ENCODE results near the gene MYG1. TPM values are rescaled to one million over a fixed set of nuclear protein-coding genes. Genes with fewer than 3 reads are reported as not detected.

MYG1 gene
- polyA plus RNA-seq, 4 donors: 42.4 to 87.0 (median 66.9) TPM

GRCh38 chr12:53333845-53334244, 34.4 kb downstream of the MYG1 start:
- H3K9me3 ChIP-seq (ENCODE audit: control insufficient read depth in 2 of 2, insufficient read depth in 1 of 2, low read depth in 1 of 2, low read length in 1 of 2): no peaks in the 10 kb centered on the region
- H3K36me3 ChIP-seq (ENCODE audit: control insufficient read depth in 3 of 3, insufficient read depth in 2 of 3, low read depth in 1 of 3, low read length in 3 of 3): no peaks in the 10 kb centered on the region
- WGBS, 3 donors: 65 to 70% (median 66%) methylated on average over 7 of the region's 7 CpGs
- H3K27ac ChIP-seq (ENCODE audit: low read depth in 1 of 3, low read length in 2 of 3): no peak overlapping the region
- DNase-seq (no peak), FAIRE-seq (no peak)
- no peak overlapping the region for H3K4me3 ChIP-seq (ENCODE audit: low read depth in 1 of 3, low read length in 3 of 3)
- peaks cover 0 to 59% (median 13%) of the 10 kb centered on the region in 3 donors for H3K27me3 ChIP-seq (ENCODE audit: control insufficient read depth in 3 of 3, insufficient read depth in 3 of 3, low read length in 3 of 3)
- H3K4me1 ChIP-seq (ENCODE audit: control insufficient read depth in 3 of 3, insufficient read depth in 2 of 3, low read depth in 1 of 3, low read length in 2 of 3): no peaks in the 10 kb centered on the region

GRCh38 chr12:53334822-53335221, 35.3 kb downstream of the MYG1 start:
- Histone ChIP-seq H3K9me3 (ENCODE audit: control insufficient read depth in 2 of 2, insufficient read depth in 1 of 2, low read depth in 1 of 2, low read length in 1 of 2) (no peaks in the 10 kb centered on the region), H3K4me1 (ENCODE audit: control insufficient read depth in 3 of 3, insufficient read depth in 2 of 3, low read depth in 1 of 3, low read length in 2 of 3) (no peaks in the 10 kb centered on the region), H3K4me3 (ENCODE audit: low read depth in 1 of 3, low read length in 3 of 3) (no peak overlapping the region), H3K27ac (ENCODE audit: low read depth in 1 of 3, low read length in 2 of 3) (no peak overlapping the region), H3K36me3 (ENCODE audit: control insufficient read depth in 3 of 3, insufficient read depth in 2 of 3, low read depth in 1 of 3, low read length in 3 of 3) (no peaks in the 10 kb centered on the region), H3K27me3 (ENCODE audit: control insufficient read depth in 3 of 3, insufficient read depth in 3 of 3, low read length in 3 of 3) (peaks cover 0 to 64% (median 13%) of the 10 kb centered on the region in 3 donors)
- FAIRE-seq (no peak), DNase-seq (no peak)
- WGBS, 3 donors: 82 to 87% (median 86%) methylated on average over 8 of the region's 8 CpGs

DNA sequence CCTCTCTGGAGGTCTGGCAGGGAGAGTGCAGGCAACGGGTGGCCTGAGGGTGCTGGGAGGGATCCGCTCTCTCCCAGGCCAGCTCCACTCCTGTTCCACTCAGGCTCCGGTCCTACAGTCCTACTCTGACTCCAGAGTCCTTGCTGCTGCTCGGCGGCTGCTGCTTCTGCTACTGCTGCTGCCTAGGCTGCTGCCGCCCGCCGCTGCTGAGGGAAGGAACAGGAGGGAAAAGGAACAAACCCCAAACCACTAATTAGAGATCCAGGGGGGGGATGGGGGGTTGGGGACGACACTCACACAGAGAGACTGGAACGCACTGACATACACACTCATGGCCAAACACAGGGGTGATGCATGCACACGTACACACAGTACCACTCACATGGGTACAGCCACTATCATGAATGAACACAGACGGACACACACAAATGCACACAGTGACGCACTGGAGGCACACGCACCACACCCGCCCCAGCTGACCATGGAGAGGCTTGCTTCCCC, 36.7 kb downstream of the MYG1 start, which contains the start of gene SP7:
TSS of gene SP7 (minus strand) at position 174 of the 501 bp plus-strand sequence. CDS start 708 bp downstream, outside the sequence.
- Histone ChIP-seq H3K36me3 (ENCODE audit: control insufficient read depth in 3 of 3, insufficient read depth in 2 of 3, low read depth in 1 of 3, low read length in 3 of 3) (no peaks in the 10 kb centered on the region), H3K4me3 (ENCODE audit: low read depth in 1 of 3, low read length in 3 of 3) (no peak within 1 kb of the TSS), H3K27me3 (ENCODE audit: control insufficient read depth in 3 of 3, insufficient read depth in 3 of 3, low read length in 3 of 3) (peaks cover 0 to 62% (median 13%) of the 10 kb centered on the region in 3 donors), H3K27ac (ENCODE audit: low read depth in 1 of 3, low read length in 2 of 3) (no peak within 1 kb of the TSS), H3K9me3 (ENCODE audit: control insufficient read depth in 2 of 2, insufficient read depth in 1 of 2, low read depth in 1 of 2, low read length in 1 of 2) (no peaks in the 10 kb centered on the region), H3K4me1 (ENCODE audit: control insufficient read depth in 3 of 3, insufficient read depth in 2 of 3, low read depth in 1 of 3, low read length in 2 of 3) (no peaks in the 10 kb centered on the region)
- FAIRE-seq (no peak), DNase-seq (no peak)
- WGBS, 3 donors: 46 to 57% (median 47%) methylated on average over 13 to 15 of the region's 15 CpGs

DNA sequence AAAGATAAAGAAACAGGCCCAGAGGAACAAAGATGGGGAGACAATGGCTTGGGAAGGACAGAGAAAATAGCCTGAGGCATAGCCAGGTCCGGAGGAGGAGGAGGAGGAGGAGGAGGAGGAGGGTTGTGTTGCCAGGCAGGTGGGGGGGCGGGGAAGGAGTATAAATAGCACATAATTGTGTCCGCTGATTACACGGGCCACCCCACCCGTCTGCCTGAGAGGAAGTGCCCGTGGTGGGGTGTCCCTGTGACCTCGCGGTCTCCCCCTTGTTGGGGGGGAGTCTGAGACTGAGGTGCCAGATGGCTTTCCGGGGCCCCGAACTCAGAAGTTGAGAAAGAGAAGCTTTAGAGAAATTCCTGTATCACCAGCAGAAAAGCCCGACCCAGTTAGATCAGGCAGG, 38.5 kb downstream of the MYG1 start:
- Histone ChIP-seq H3K36me3 (ENCODE audit: control insufficient read depth in 3 of 3, insufficient read depth in 2 of 3, low read depth in 1 of 3, low read length in 3 of 3) (no peaks in the 10 kb centered on the region), H3K4me3 (ENCODE audit: low read depth in 1 of 3, low read length in 3 of 3) (no peak overlapping the region), H3K27me3 (ENCODE audit: control insufficient read depth in 3 of 3, insufficient read depth in 3 of 3, low read length in 3 of 3) (peaks cover 0 to 50% (median 13%) of the 10 kb centered on the region in 3 donors), H3K4me1 (ENCODE audit: control insufficient read depth in 3 of 3, insufficient read depth in 2 of 3, low read depth in 1 of 3, low read length in 2 of 3) (no peaks in the 10 kb centered on the region), H3K27ac (ENCODE audit: low read depth in 1 of 3, low read length in 2 of 3) (no peak overlapping the region), H3K9me3 (ENCODE audit: control insufficient read depth in 2 of 2, insufficient read depth in 1 of 2, low read depth in 1 of 2, low read length in 1 of 2) (no peaks in the 10 kb centered on the region)
- DNase-seq (no peak), FAIRE-seq (no peak)
- WGBS, 3 donors: 24 to 30% (median 29%) methylated on average over 11 of the region's 11 CpGs

DNA sequence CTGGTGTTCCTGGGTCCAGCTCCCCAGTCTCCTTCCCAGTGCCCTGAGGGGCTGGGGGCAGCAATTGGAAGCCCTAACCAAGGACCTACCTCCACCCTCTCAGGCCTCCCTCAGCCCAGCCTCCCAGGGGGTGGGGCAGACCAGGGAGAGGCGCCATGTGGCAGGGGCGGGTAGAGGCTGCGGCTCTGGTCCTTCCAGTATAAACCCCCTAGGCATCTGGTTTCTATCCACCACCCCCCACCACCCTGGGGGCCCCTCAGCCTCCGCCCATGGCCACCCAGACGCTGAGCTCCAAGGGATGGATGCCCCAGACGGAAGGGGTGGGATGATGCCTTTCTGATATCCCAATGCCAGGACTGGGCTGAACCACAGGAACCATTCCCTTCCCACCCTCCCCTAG, 39.4 kb downstream of the MYG1 start:
- no peak overlapping the region for H3K27ac ChIP-seq (ENCODE audit: low read depth in 1 of 3, low read length in 2 of 3)
- no peak overlapping the region for H3K4me3 ChIP-seq (ENCODE audit: low read depth in 1 of 3, low read length in 3 of 3)
- FAIRE-seq (no peak), DNase-seq (no peak)
- no peaks in the 10 kb centered on the region for H3K9me3 ChIP-seq (ENCODE audit: control insufficient read depth in 2 of 2, insufficient read depth in 1 of 2, low read depth in 1 of 2, low read length in 1 of 2)
- H3K27me3 ChIP-seq (ENCODE audit: control insufficient read depth in 3 of 3, insufficient read depth in 3 of 3, low read length in 3 of 3): peaks cover 0 to 49% (median 13%) of the 10 kb centered on the region in 3 donors
- H3K36me3 ChIP-seq (ENCODE audit: control insufficient read depth in 3 of 3, insufficient read depth in 2 of 3, low read depth in 1 of 3, low read length in 3 of 3): no peaks in the 10 kb centered on the region
- no peaks in the 10 kb centered on the region for H3K4me1 ChIP-seq (ENCODE audit: control insufficient read depth in 3 of 3, insufficient read depth in 2 of 3, low read depth in 1 of 3, low read length in 2 of 3)
- WGBS, 3 donors: 37 to 52% (median 38%) methylated on average over 6 of the region's 6 CpGs

DNA sequence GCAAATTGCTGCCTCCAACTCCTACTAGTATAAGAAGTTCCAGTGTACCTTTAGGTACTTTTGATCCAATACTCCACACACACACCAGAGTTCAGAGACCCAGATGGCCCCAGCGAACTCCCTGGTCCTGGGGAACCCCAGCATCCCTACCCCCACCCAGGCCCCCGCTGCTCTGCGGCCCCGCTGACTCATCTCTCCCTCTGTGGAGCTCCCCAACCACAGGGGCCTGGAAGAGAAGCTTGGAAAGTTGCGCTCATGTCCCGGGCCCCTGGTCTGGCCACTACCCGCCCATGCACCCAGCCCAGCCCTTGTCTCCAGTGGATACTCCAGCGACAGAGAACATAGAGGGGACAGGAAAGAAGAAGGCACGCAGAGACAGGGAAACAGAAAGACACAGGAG, 40.9 kb downstream of the MYG1 start:
- 64 to 82% (median 78%) methylated on average over 9 of the region's 9 CpGs for WGBS, 3 donors
- H3K36me3 ChIP-seq (ENCODE audit: control insufficient read depth in 3 of 3, insufficient read depth in 2 of 3, low read depth in 1 of 3, low read length in 3 of 3): no peaks in the 10 kb centered on the region
- H3K27ac ChIP-seq (ENCODE audit: low read depth in 1 of 3, low read length in 2 of 3): no peak overlapping the region
- no peak for DNase-seq
- no peaks in the 10 kb centered on the region for H3K9me3 ChIP-seq (ENCODE audit: control insufficient read depth in 2 of 2, insufficient read depth in 1 of 2, low read depth in 1 of 2, low read length in 1 of 2)
- H3K4me1 ChIP-seq (ENCODE audit: control insufficient read depth in 3 of 3, insufficient read depth in 2 of 3, low read depth in 1 of 3, low read length in 2 of 3): peaks cover 0 to 6% (median 0%) of the 10 kb centered on the region in 3 donors
- H3K4me3 ChIP-seq (ENCODE audit: low read depth in 1 of 3, low read length in 3 of 3): no peak overlapping the region
- no peak for FAIRE-seq
- peaks cover 0 to 46% (median 11%) of the 10 kb centered on the region in 3 donors for H3K27me3 ChIP-seq (ENCODE audit: control insufficient read depth in 3 of 3, insufficient read depth in 3 of 3, low read length in 3 of 3)

- no peak overlapping the region for H3K4me3 ChIP-seq (ENCODE audit: low read depth in 1 of 3, low read length in 3 of 3)
- DNase-seq: no peak
- no peaks in the 10 kb centered on the region for H3K36me3 ChIP-seq (ENCODE audit: control insufficient read depth in 3 of 3, insufficient read depth in 2 of 3, low read depth in 1 of 3, low read length in 3 of 3)
- H3K27ac ChIP-seq (ENCODE audit: low read depth in 1 of 3, low read length in 2 of 3): no peak overlapping the region
- peaks cover 0 to 20% (median 3%) of the 10 kb centered on the region in 3 donors for H3K27me3 ChIP-seq (ENCODE audit: control insufficient read depth in 3 of 3, insufficient read depth in 3 of 3, low read length in 3 of 3)
- WGBS, 3 donors: 62 to 79% (median 67%) methylated on average over 3 of the region's 3 CpGs
- H3K9me3 ChIP-seq (ENCODE audit: control insufficient read depth in 2 of 2, insufficient read depth in 1 of 2, low read depth in 1 of 2, low read length in 1 of 2): no peaks in the 10 kb centered on the region
- FAIRE-seq: no peak
- H3K4me1 ChIP-seq (ENCODE audit: control insufficient read depth in 3 of 3, insufficient read depth in 2 of 3, low read depth in 1 of 3, low read length in 2 of 3): peaks cover 0 to 9% (median 0%) of the 10 kb centered on the region in 3 donors
These were observed 44.0 kb downstream of the MYG1 start for GRCh38 chr12:53343449-53343848.

DNA sequence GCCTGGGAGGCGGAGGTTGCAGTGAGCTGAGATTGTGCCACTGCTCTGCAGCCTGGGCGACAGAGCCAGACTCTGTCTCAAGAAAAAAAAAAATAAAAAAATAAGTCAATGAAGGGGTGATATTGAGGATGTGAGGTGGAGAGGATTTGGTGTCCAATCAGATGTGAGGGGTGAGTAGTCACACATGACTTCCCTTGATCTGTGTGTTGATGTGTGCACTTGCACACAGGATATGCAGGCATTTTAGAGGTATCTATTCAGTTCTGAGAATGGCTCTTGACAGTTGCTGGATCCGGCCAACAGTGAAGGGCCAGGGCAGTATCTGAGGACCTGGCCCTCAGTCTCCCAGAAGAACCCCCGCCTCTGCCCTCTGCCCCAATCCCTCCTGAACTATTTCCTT, 44.5 kb downstream of the MYG1 start:
- FAIRE-seq (no peak), DNase-seq (no peak)
- no peak overlapping the region for H3K27ac ChIP-seq (ENCODE audit: low read depth in 1 of 3, low read length in 2 of 3)
- H3K27me3 ChIP-seq (ENCODE audit: control insufficient read depth in 3 of 3, insufficient read depth in 3 of 3, low read length in 3 of 3): peaks cover 0 to 15% (median 0%) of the 10 kb centered on the region in 3 donors
- H3K4me3 ChIP-seq (ENCODE audit: low read depth in 1 of 3, low read length in 3 of 3): no peak overlapping the region
- peaks cover 0 to 9% (median 0%) of the 10 kb centered on the region in 3 donors for H3K4me1 ChIP-seq (ENCODE audit: control insufficient read depth in 3 of 3, insufficient read depth in 2 of 3, low read depth in 1 of 3, low read length in 2 of 3)
- 92 to 94% (median 93%) methylated on average over 4 of the region's 4 CpGs for WGBS, 3 donors
- no peaks in the 10 kb centered on the region for H3K36me3 ChIP-seq (ENCODE audit: control insufficient read depth in 3 of 3, insufficient read depth in 2 of 3, low read depth in 1 of 3, low read length in 3 of 3)
- no peaks in the 10 kb centered on the region for H3K9me3 ChIP-seq (ENCODE audit: control insufficient read depth in 2 of 2, insufficient read depth in 1 of 2, low read depth in 1 of 2, low read length in 1 of 2)

DNA sequence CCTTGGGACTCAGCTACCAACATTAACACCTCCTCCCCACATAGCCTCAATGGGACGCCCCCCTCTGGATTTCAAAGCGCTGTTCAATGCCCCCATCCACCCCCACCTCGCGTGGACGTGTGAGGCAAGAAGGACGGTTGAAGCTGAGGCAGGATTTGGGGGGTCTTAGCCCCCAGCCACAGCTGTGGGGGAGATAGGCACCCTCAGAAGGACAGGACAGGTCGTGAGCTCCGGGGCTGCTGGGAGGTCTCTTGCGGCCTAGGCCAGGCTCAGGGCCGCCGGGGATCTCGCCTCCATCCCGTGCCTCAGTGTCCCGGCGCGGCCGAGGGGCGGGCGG, 45.0 kb downstream of the MYG1 start:
- Histone ChIP-seq H3K27me3 (ENCODE audit: control insufficient read depth in 3 of 3, insufficient read depth in 3 of 3, low read length in 3 of 3) (peaks cover 0 to 12% (median 0%) of the 10 kb centered on the region in 3 donors), H3K27ac (ENCODE audit: low read depth in 1 of 3, low read length in 2 of 3) (peak overlapping the region in 1 of 3 donors; percentile 47), H3K4me1 (ENCODE audit: control insufficient read depth in 3 of 3, insufficient read depth in 2 of 3, low read depth in 1 of 3, low read length in 2 of 3) (peaks cover 0 to 9% (median 0%) of the 10 kb centered on the region in 3 donors), H3K4me3 (ENCODE audit: low read depth in 1 of 3, low read length in 3 of 3) (peak overlapping the region in 2 of 3 donors; percentile 57 to 72), H3K36me3 (ENCODE audit: control insufficient read depth in 3 of 3, insufficient read depth in 2 of 3, low read depth in 1 of 3, low read length in 3 of 3) (no peaks in the 10 kb centered on the region), H3K9me3 (ENCODE audit: control insufficient read depth in 2 of 2, insufficient read depth in 1 of 2, low read depth in 1 of 2, low read length in 1 of 2) (no peaks in the 10 kb centered on the region)
- FAIRE-seq: no peak
- WGBS, 3 donors: 4 to 10% (median 5%) methylated on average over 15 to 19 of the region's 19 CpGs
- no peak for DNase-seq
